GM18499 (cell line): ENCODE measurements around the gene SCGB1A1.
"Not testable (repeated sequence)": the region's sequence is repeated elsewhere in the genome, so short reads cannot be mapped to it uniquely, and the experiment has no call there.

Experiments used
- ATAC-seq: cut with Tn5 transposase; IDR thresholded peaks from one replicate; pipeline ENCODE4 v1.9.1; 2021; ENCODE audit warnings: moderate number of reproducible peaks; ENCODE audit not compliant: insufficient read depth, unreplicated experiment

The SCGB1A1 gene

GRCh38 chr11:62444835-62445234 is 26.0 kb downstream of the SCGB1A1 start:
- no peak for ATAC-seq

GRCh38 chr11:62445314-62445740 is 26.5 kb downstream of the SCGB1A1 start:
- ATAC-seq = no peak

- no peak for ATAC-seq
Observed at GRCh38 chr11:62446091-62446490, 27.3 kb downstream of the SCGB1A1 start.

DNA sequence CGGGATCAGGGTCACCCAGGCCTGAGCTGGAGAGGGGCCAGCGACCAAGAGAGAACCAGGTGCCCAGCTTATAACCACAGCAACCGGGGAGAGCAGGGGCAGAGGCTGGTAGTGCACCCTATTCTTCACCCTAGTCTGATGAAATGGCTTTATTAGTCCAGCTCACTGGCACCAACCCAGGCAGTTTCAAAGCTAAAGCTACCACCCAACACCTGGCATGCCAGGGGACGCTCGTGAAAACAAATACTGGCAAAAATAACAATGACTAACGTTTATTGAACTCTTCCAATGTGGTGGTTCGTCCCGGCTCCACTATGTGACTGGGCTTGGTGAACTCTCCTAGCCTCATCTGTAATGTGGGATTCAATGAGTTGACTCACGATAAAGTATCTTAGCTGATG is 30.6 kb downstream of the SCGB1A1 start:
- ATAC-seq = no peak

DNA sequence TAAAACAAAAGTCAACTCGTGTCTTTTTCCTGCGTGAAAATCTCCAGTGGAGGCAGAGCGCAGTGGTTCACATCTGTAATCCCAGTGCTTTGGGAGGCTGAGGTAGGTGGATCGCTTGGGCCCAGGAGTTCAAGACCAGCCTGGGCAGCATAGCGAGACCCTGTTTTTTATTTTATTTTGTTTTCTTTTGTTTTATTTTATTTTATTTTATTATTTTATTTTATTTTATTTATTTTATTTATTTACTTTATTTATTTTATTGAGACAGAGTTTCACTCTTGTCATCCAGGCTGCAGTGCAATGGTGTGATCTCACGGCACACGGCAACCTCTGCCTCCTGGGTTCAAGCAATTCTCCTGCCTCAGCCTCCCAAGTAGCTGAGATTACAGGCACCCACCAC is 31.1 kb downstream of the SCGB1A1 start:
- ATAC-seq = not testable (repeated sequence)

GRCh38 chr11:62450543-62451240 is 31.9 kb downstream of the SCGB1A1 start:
- no peak for ATAC-seq

GRCh38 chr11:62451241-62451621 is 32.4 kb downstream of the SCGB1A1 start:
- no peak for ATAC-seq

GRCh38 chr11:62452261-62452660 is 33.4 kb downstream of the SCGB1A1 start:
- ATAC-seq = no peak

GRCh38 chr11:62452839-62453468 is 34.1 kb downstream of the SCGB1A1 start:
- ATAC-seq = no peak

DNA sequence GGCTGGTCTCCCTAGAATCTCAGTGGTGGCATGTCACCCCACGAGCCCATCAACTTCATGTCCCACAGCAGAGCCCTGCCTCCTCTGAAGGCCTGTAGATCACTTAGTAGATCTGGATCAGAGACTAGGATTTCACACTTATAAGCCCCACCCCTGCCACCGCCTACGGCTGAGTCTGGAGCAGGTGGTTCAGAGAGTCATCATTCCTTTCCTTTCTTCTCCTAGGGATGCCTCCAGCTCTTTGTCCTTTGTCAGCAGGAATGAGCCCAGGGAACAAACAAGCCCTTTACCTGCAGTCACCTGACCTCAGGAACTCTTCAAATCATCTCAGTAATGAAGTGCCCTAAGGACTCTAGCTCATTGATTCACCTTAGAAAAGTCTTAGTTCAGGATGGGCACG is 37.8 kb downstream of the SCGB1A1 start:
- no peak for ATAC-seq

DNA sequence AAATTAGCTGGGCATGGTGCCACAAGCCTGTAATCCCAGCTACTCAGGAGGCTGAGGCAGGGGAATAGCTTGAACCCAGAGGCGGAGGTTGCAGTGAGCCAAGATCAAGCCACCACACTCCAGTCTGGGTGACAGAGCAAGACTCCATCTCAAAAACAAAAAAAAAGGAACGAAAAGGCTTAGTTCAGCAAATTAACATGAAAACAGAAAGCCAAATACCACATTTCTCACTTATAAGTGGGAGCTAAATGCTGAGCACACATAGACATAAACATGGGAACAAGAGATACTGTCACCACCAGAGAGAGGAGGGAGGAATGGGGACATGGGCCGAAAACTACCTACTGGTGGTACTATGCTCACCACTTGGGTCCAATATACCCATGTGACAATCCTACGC is 38.6 kb downstream of the SCGB1A1 start:
- ATAC-seq = no peak

- ATAC-seq = no peak
Observed at GRCh38 chr11:62458212-62459002, 39.6 kb downstream of the SCGB1A1 start.

- no peak for ATAC-seq
Observed at GRCh38 chr11:62459080-62459479, 40.2 kb downstream of the SCGB1A1 start.

- no peak for ATAC-seq
Observed at GRCh38 chr11:62461740-62462507, 43.1 kb downstream of the SCGB1A1 start.

- no peak for ATAC-seq
Observed at GRCh38 chr11:62462508-62462892, 43.7 kb downstream of the SCGB1A1 start.

GRCh38 chr11:62463121-62463542 is 44.3 kb downstream of the SCGB1A1 start:
- ATAC-seq = no peak

DNA sequence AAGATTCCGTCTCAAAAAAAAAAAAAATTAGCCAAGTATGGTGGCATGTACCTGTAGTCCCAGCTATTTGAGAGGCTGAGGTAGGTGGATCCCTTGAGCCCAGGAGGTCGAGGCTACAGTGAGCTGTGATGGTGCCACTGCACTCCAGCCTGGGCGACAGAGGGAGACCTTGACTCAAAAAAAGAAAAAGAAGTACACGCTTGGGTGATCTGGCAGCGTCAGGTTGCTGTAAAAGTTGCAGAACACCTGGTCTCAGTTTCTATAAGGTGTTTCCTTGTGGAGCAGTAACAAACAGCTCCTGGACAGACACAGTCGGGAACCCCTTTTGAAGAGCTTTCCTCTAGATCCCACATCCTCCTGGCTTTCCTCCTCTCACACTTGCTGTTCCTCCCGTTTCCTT is 45.8 kb downstream of the SCGB1A1 start:
- no peak for ATAC-seq

DNA sequence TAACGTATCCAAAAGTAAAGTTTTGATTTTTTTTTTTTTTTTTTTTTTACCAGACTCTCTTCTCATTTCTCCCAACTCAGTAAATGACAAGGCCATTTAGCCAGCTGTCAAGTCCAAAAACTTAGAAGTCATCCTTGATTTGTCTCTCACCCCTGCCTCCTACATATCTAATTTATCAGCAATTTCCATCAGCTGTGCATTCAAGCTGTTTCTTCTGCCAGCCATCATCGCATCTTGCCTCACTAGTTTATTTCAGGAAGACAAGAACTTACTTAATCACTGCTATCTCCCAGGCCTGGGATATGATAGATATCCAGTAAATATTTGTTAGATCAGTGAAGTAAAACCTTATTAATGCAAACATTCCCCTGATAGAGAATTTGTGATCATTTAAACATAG is 47.6 kb downstream of the SCGB1A1 start:
- ATAC-seq = no peak

GRCh38 chr11:62468577-62468976 is 49.7 kb downstream of the SCGB1A1 start:
- no peak for ATAC-seq

GRCh38 chr11:62471603-62472002 is 52.8 kb downstream of the SCGB1A1 start:
- no peak for ATAC-seq
